A549 (cell line): ENCODE data around the gene OGFOD2. TPM values are rescaled to one million over a fixed set of nuclear protein-coding genes. Genes with fewer than 3 reads are reported as not detected.

Experiments used
- ATAC-seq, 2 experiments: fragments of 200-7000 bp in 1 of 2; fragments of >200 bp in 1 of 2; cut with Nextera tagmentation in 1 of 2; cut with Tn5 transposase in 1 of 2; 3 replicates each; pipeline versions ENCODE4 v1.8.0 to v1.9.1; 2018 to 2020; ENCODE audit warnings: mild to moderate bottlenecking in 1 of 2, moderate library complexity in 1 of 2
- CTCF ChIA-PET: fragments of 300-600 bp; sonication (Branson Sonifier 250); formaldehyde crosslinking; extraction: SDS; loops from one replicate; lab custom pipeline; 2021; ENCODE audit warnings: antibody characterized with exemption, inconsistent platforms; lab: Yijun Ruan, JAX
- POLR2A ChIA-PET: fragments of 350-600 bp; formaldehyde crosslinking; extraction: SDS; loops from one replicate; lab custom pipeline; 2021; ENCODE audit warnings: antibody characterized with exemption, inconsistent platforms; lab: Yijun Ruan, JAX
- DNase-seq, 2 experiments: peaks; one replicate each; pipeline versions ENCODE4 v3.0.0 to v3.0.0-alpha.2; 2011 to 2016; ENCODE audit warnings: low read depth in 1 of 2, low spot score in 1 of 2
- FAIRE-seq: peaks from 2 replicates; lab custom pipeline; 2011; peaks lifted over from hg19 to GRCh38; lab: Jason Lieb, UNC
- H3K27ac ChIP-seq, 2 experiments: fragments of >200 bp; sonication (Bioruptor Twin); formaldehyde crosslinking; 3 replicates each; pipeline ENCODE4 v1.5.1; 2016 to 2017
- H3K4me1 ChIP-seq: fragments of >200 bp; sonication (Bioruptor Twin); formaldehyde crosslinking; 3 replicates; pipeline ENCODE4 v1.6.1; 2016
- H3K4me2 ChIP-seq: fragments of >200 bp; sonication (Bioruptor Twin); formaldehyde crosslinking; 3 replicates; pipeline ENCODE4 v1.6.1; 2016
- H3K4me3 ChIP-seq: fragments of >200 bp; sonication (Bioruptor Twin); formaldehyde crosslinking; 3 replicates; pipeline ENCODE4 v1.5.1; 2016
- H3K9me3 ChIP-seq: fragments of >200 bp; sonication (Bioruptor Twin); formaldehyde crosslinking; 3 replicates; pipeline ENCODE4 v1.6.1; 2016
- ATOH8 ChIP-seq: fragments of 250-450 bp; sonication (Bioruptor Pico); IDR thresholded peaks from 2 replicates; pipeline ENCODE4 v1.5.0; 2020; ENCODE audit warnings: low read depth, mild to moderate bottlenecking, moderate library complexity
- BCL3 ChIP-seq: fragments of >200 bp; sonication (Bioruptor Twin); formaldehyde crosslinking; IDR thresholded peaks from 3 replicates; pipeline ENCODE4 v1.6.1; 2016
- BHLHE40 ChIP-seq: IDR thresholded peaks from 2 replicates; pipeline ENCODE4 v1.6.1; 2012; ENCODE audit warnings: low read depth, low read length, inconsistent platforms
- CHD2 ChIP-seq: fragments of 150-350 bp; IDR thresholded peaks from 2 replicates; pipeline ENCODE4 v1.6.1; 2014; ENCODE audit warnings: low read length; ENCODE audit not compliant: partially characterized antibody
- CHD4 ChIP-seq: fragments of 200-600 bp; sonication (generic); IDR thresholded peaks from 2 replicates; pipeline ENCODE4 v1.6.1; 2016; ENCODE audit warnings: antibody characterized with exemption, mild to moderate bottlenecking, borderline replicate concordance
- E2F6 ChIP-seq: IDR thresholded peaks from 2 replicates; pipeline ENCODE4 v1.6.1; 2012; ENCODE audit warnings: low read depth, borderline replicate concordance
- EP300 ChIP-seq, 2 experiments: fragments of >200 bp; sonication (Bioruptor Twin); formaldehyde crosslinking; IDR thresholded peaks; 2 replicates in 1 of 2; 3 replicates in 1 of 2; pipeline ENCODE4 v1.6.1; 2016 to 2017
- FOSL2 ChIP-seq, 2 experiments: fragments of 450-650 bp in 1 of 2; fragments of >200 bp in 1 of 2; sonication (Bioruptor Twin) in 1 of 2; formaldehyde crosslinking; IDR thresholded peaks; 2 replicates each; pipeline versions ENCODE4 v1.5.0 to v1.6.1; 2016 to 2020; ENCODE audit warnings: mild to moderate bottlenecking in 1 of 2, moderate library complexity in 1 of 2
- GATA3 ChIP-seq: IDR thresholded peaks from 2 replicates; pipeline ENCODE4 v1.6.1; 2012; ENCODE audit warnings: borderline replicate concordance
- HOXB13 ChIP-seq: fragments of 250-450 bp; sonication (Bioruptor Pico); IDR thresholded peaks from 2 replicates; pipeline ENCODE4 v1.5.0; 2020; ENCODE audit warnings: low read depth, mild to moderate bottlenecking, moderate library complexity
- HOXB5 ChIP-seq: fragments of 250-450 bp; sonication (Bioruptor Pico); IDR thresholded peaks from 2 replicates; pipeline ENCODE4 v1.5.0; 2020; ENCODE audit warnings: mild to moderate bottlenecking, moderate library complexity
- KDM1A ChIP-seq: fragments of 200-600 bp; sonication (generic); IDR thresholded peaks from 2 replicates; pipeline ENCODE4 v1.6.1; 2016; ENCODE audit warnings: low read depth, mild to moderate bottlenecking
- KDM5A ChIP-seq: fragments of 200-600 bp; sonication (generic); IDR thresholded peaks from 2 replicates; pipeline ENCODE4 v1.6.1; 2016; ENCODE audit warnings: antibody characterized with exemption, mild to moderate bottlenecking
- MAZ ChIP-seq: fragments of 150-350 bp; IDR thresholded peaks from 2 replicates; pipeline ENCODE4 v1.6.1; 2014; ENCODE audit warnings: antibody characterized with exemption, low read depth, low read length, borderline replicate concordance
- MYC ChIP-seq: IDR thresholded peaks from 2 replicates; pipeline ENCODE4 v1.6.1; 2012; ENCODE audit warnings: mild to moderate bottlenecking, inconsistent platforms, low read length, improper control_type of control experiment, borderline replicate concordance
- PHF8 ChIP-seq: fragments of 200-600 bp; sonication (generic); IDR thresholded peaks from 2 replicates; pipeline ENCODE4 v1.6.1; 2016; ENCODE audit warnings: low read depth, mild to moderate bottlenecking, antibody characterized with exemption, moderate library complexity, borderline replicate concordance
- POLR2A ChIP-seq: IDR thresholded peaks from 2 replicates; pipeline ENCODE4 v1.6.1; 2012; ENCODE audit warnings: mild to moderate bottlenecking, low read length
- SREBF2 ChIP-seq: fragments of 450-650 bp; IDR thresholded peaks from 2 replicates; pipeline ENCODE4 v1.6.1; 2014; ENCODE audit warnings: mild to moderate bottlenecking, moderate library complexity
- USF2 ChIP-seq: fragments of 450-650 bp; IDR thresholded peaks from 2 replicates; pipeline ENCODE4 v1.6.1; 2014; ENCODE audit warnings: antibody characterized with exemption
- WGBS: methylation state at CpG from one replicate; pipeline ENCODE4 v1.1.6; 2017; ENCODE audit errors: missing lambda C conversion rate; 5-methylcytosine and 5-hydroxymethylcytosine counted together
- polyA plus RNA-seq, 4 experiments: library from polyadenylated mRNA; depleted of rRNA in 3 of 4; stranded (reverse); fragments of >200 nt; fragmentation: RNase III in 1 of 4; extraction: RNeasy Plus Mini Kit Qiagen cat#74134 plus additional on column Dnase treatment in 1 of 4; gene quantifications; 2 replicates in 3 of 4; 3 replicates in 1 of 4; pipeline ENCODE4 v1.2.3, GENCODE V29; 2011 to 2017

Gene OGFOD2
- polyA plus RNA-seq, 2 of the 4 experiments (the other 2 are of a cell fraction), result 11.0 to 18.2 TPM

GRCh38 chr12:122982963-122983788 is 8.1 kb downstream of the OGFOD2 start (continued):
- TF ChIP-seq ATOH8 (CRISPR knock-in tag) (no peak), KDM5A (no peak), USF2 (no peak)

GRCh38 chr12:122983789-122984515 is 8.9 kb downstream of the OGFOD2 start:
- Histone ChIP-seq H3K27ac (peak overlapping the region in 1 of 2 experiments; percentile 30; a peak in 1 of 6 replicates), H3K4me1 (peaks cover 16% of the 10 kb centered on the region), H3K4me3 (no peak overlapping the region), H3K4me2 (no peak overlapping the region), H3K9me3 (no peaks in the 10 kb centered on the region)
- CTCF ChIA-PET, result interaction anchor here (0.9 to 4.8 kb wide), 4 partner anchors 8 to 253 kb away, joined by 3 to 26 read pairs (median 6); partner anchors contain the start of gene OGFOD2
- no peak for DNase-seq
- ATAC-seq, result no peak
- 73% methylated on average over 5 of the region's 9 CpGs for WGBS
- POLR2A ChIA-PET, result interaction anchor here (1.0 to 1.1 kb wide), 2 partner anchors 249 kb away, joined by 3 read pairs; partner anchors contain the start of genes MPHOSPH9 and MTRFR
- no peak for TF ChIP-seq POLR2A
- TF ChIP-seq MYC, result no peak
- TF ChIP-seq BCL3, result no peak
- no peak for TF ChIP-seq ATOH8 (CRISPR knock-in tag)
- no peak for TF ChIP-seq HOXB13 (CRISPR knock-in tag)
- TF ChIP-seq USF2, result no peak
- no peak for TF ChIP-seq EP300 (IDR thresholded peaks at IDR 0.05)
- no peak for TF ChIP-seq FOSL2 (IDR thresholded peaks at IDR 0.05)
- TF ChIP-seq FOSL2 (CRISPR knock-in tag; IDR thresholded peaks at IDR 0.05), result no peak
- no peak for TF ChIP-seq HOXB5 (CRISPR knock-in tag)
- no peak for TF ChIP-seq MAZ
- TF ChIP-seq SREBF2, result no peak
- TF ChIP-seq PHF8, result no peak
- no peak for TF ChIP-seq CHD2
- TF ChIP-seq GATA3, result no peak
- no peak for TF ChIP-seq BHLHE40
- TF ChIP-seq CHD4, result no peak
- no peak for TF ChIP-seq KDM1A
- no peak for TF ChIP-seq E2F6
- no peak for FAIRE-seq
